B cell (primary cell): ENCODE data around the gene NLRX1. TPM values are rescaled to one million over a fixed set of nuclear protein-coding genes. Genes with fewer than 3 reads are reported as not detected.

Source experiments
- ATAC-seq: fragments of 200-7000 bp; cut with Tn5 transposase; one replicate; pipeline ENCODE4 v1.10.0; 2021; ENCODE audit warnings: low read depth, mild to moderate bottlenecking, moderate number of reproducible peaks, moderate library complexity
- CTCF ChIA-PET: fragments of 350-600 bp; sonication (Branson Sonifier 250); formaldehyde crosslinking; loops from one replicate; lab custom pipeline; 2021; ENCODE audit warnings: antibody characterized with exemption, inconsistent platforms; lab: Charles Lee
- POLR2A ChIA-PET: fragments of 350-600 bp; sonication (Branson Sonifier 250); formaldehyde crosslinking; loops from one replicate; lab custom pipeline; 2021; ENCODE audit warnings: antibody characterized with exemption; lab: Charles Lee
- DNase-seq: peaks from one replicate; pipeline ENCODE4 v3.0.0; 2013
- H2AFZ ChIP-seq: 2 replicates; pipeline ENCODE4 v1.6.1; 2012; ENCODE audit warnings: mild to moderate bottlenecking, low read depth, low read length; ENCODE audit not compliant: insufficient read depth, poor library complexity, severe bottlenecking
- H3K27ac ChIP-seq, 2 donors: 1 replicate in 1 of 2; 2 replicates in 1 of 2; pipeline ENCODE4 v1.5.1; 2012 to 2013; ENCODE audit warnings: low read length in 2 of 2, mild to moderate bottlenecking in 2 of 2, moderate library complexity in 1 of 2
- H3K27me3 ChIP-seq, 4 experiments: fragments of 200-600 bp in 1 of 4; sonication (generic) in 1 of 4; replicated peaks in 1 of 4; 1 replicate in 2 of 4; 2 replicates in 2 of 4; pipeline versions ENCODE4 v1.6.1 to v1.7.0; 2013 to 2016; ENCODE audit warnings: low read length in 3 of 4, mild to moderate bottlenecking in 2 of 4, mixed read lengths in 1 of 4, moderate library complexity in 1 of 4; ENCODE audit not compliant: insufficient read depth in 4 of 4, control insufficient read depth in 3 of 4; ENCODE audit errors: control extremely low read depth in 1 of 4
- H3K36me3 ChIP-seq, 2 experiments: replicated peaks in 1 of 2; 1 replicate in 1 of 2; 2 replicates in 1 of 2; pipeline versions ENCODE4 v1.6.1 to v1.7.1; 2013; ENCODE audit warnings: low read length in 1 of 2; ENCODE audit not compliant: insufficient read depth in 2 of 2, control insufficient read depth in 1 of 2; ENCODE audit errors: control extremely low read depth in 1 of 2, extremely low read depth in 1 of 2
- H3K4me1 ChIP-seq, 2 donors: fragments of 200-600 bp in 1 of 2; sonication (generic) in 1 of 2; 1 replicate in 1 of 2; 2 replicates in 1 of 2; pipeline versions ENCODE4 v1.5.1 to v1.6.1; 2013 to 2017; ENCODE audit warnings: low read length in 2 of 2; ENCODE audit not compliant: control insufficient read depth in 2 of 2, insufficient read depth in 2 of 2
- H3K4me2 ChIP-seq: replicated peaks from 2 replicates; pipeline ENCODE3; 2012; ENCODE audit warnings: mild to moderate bottlenecking, low read depth, low read length; ENCODE audit not compliant: poor library complexity, severe bottlenecking
- H3K4me3 ChIP-seq, 5 experiments: fragments of 200-600 bp in 1 of 5; sonication (generic) in 1 of 5; 1 replicate in 3 of 5; 2 replicates in 2 of 5; pipeline versions ENCODE4 v1.5.1 to v1.7.0; 2011 to 2016; ENCODE audit warnings: low read length in 4 of 5, mild to moderate bottlenecking in 4 of 5, low read depth in 2 of 5, control low read depth in 1 of 5, moderate library complexity in 1 of 5; ENCODE audit not compliant: insufficient read depth in 1 of 5; ENCODE audit errors: control extremely low read depth in 1 of 5, extremely low read depth in 1 of 5
- H3K79me2 ChIP-seq: fragments of 200-600 bp; sonication (generic); one replicate; pipeline ENCODE4 v1.6.0; 2016; ENCODE audit warnings: low read length; ENCODE audit not compliant: control insufficient read depth, insufficient read depth
- H3K9ac ChIP-seq: fragments of 200-600 bp; sonication (generic); 2 replicates; pipeline ENCODE4 v1.6.1; 2017; ENCODE audit warnings: mild to moderate bottlenecking, low read length, moderate library complexity
- H3K9me3 ChIP-seq, 3 donors: one replicate each; pipeline versions ENCODE4 v1.6.1 to v1.7.1; 2013; ENCODE audit warnings: low read length in 2 of 3; ENCODE audit not compliant: control insufficient read depth in 2 of 3, insufficient read depth in 1 of 3; ENCODE audit errors: control extremely low read depth in 1 of 3
- H4K20me1 ChIP-seq: 2 replicates; pipeline ENCODE4 v1.6.0; 2012; ENCODE audit warnings: mild to moderate bottlenecking, low read length; ENCODE audit not compliant: insufficient read depth, control insufficient read depth, poor library complexity, severe bottlenecking
- H3K27ac Mint-ChIP-seq: one replicate; pipeline ENCODE4 v1.8.0; 2021; ENCODE audit warnings: mixed read lengths
- H3K27me3 Mint-ChIP-seq: one replicate; pipeline ENCODE4 v1.8.0; 2021; ENCODE audit warnings: mixed read lengths
- H3K4me1 Mint-ChIP-seq: one replicate; pipeline ENCODE4 v1.8.0; 2021; ENCODE audit warnings: mixed read lengths
- H3K4me3 Mint-ChIP-seq: one replicate; pipeline ENCODE4 v1.8.0; 2021; ENCODE audit warnings: mixed read lengths
- H3K9me3 Mint-ChIP-seq: one replicate; pipeline ENCODE4 v1.8.0; 2022; ENCODE audit warnings: mixed read lengths; ENCODE audit not compliant: insufficient read depth
- CTCF ChIP-seq: fragments of 200-600 bp; IDR thresholded peaks from one replicate; pipeline ENCODE4 v1.8.0; 2022; ENCODE audit warnings: antibody characterized with exemption, mild to moderate bottlenecking
- EZH2 ChIP-seq: IDR thresholded peaks from 2 replicates; pipeline ENCODE4 v1.6.1; 2012; ENCODE audit warnings: borderline replicate concordance, low read depth, mild to moderate bottlenecking, moderate library complexity, low read length; ENCODE audit not compliant: insufficient read depth, poor library complexity, severe bottlenecking
- WGBS: methylation state at CpG from one replicate; pipeline ENCODE4 v1.1.5; 2013; ENCODE audit warnings: missing lambda C conversion rate; ENCODE audit not compliant: insufficient coverage; 5-methylcytosine and 5-hydroxymethylcytosine counted together
- intact Hi-C: fragments of 100-400 bp; cut with micrococcal nuclease; formaldehyde crosslinking; loops from one replicate; pipeline ENCODE4 v1.10.0; 2022
- polyA plus RNA-seq: library from polyadenylated mRNA; depleted of rRNA; stranded (reverse); fragments of >200 nt; gene quantifications from 2 replicates; pipeline ENCODE4 v1.2.3, GENCODE V29; 2012
- total RNA-seq, 2 donors: library from RNA; stranded (reverse); fragments of 120-200 nt in 1 of 2; gene quantifications; 1 replicate in 1 of 2; 2 replicates in 1 of 2; pipeline versions ENCODE4 v1.2.3 to v1.2.4, GENCODE V29; 2013 to 2022

Gene NLRX1
- total and polyA plus RNA-seq, 2 donors (not counting 1 experiment from before 2014, with no cell fraction given) = 6.3 to 10.4 TPM

GRCh38 chr11:119149786-119150275 lies 18.7 kb upstream of the NLRX1 start:
- H3K9ac ChIP-seq = peak overlapping the region; percentile 62
- H3K27ac Mint-ChIP-seq = no peak overlapping the region
- 21% methylated on average over 33 of the region's 33 CpGs for WGBS
- H3K27me3 Mint-ChIP-seq = peaks cover 68% of the 10 kb centered on the region
- H3K79me2 ChIP-seq = no peaks in the 10 kb centered on the region
- H3K4me1 ChIP-seq = peaks cover 13 to 23% of the 10 kb centered on the region in 2 donors
- no peak overlapping the region for H3K27ac ChIP-seq
- H3K4me3 ChIP-seq = peak overlapping the region in 4 of 5 experiments; percentile 19 to 64 (median 52)
- DNase-seq (no peak), ATAC-seq (no peak)
- H3K4me1 Mint-ChIP-seq = peaks cover 16% of the 10 kb centered on the region
- H3K36me3 ChIP-seq = no peaks in the 10 kb centered on the region
- peaks cover 0 to 4% (median 0%) of the 10 kb centered on the region in 3 donors for H3K9me3 ChIP-seq
- TF ChIP-seq EZH2 (no peak), CTCF (no peak)
- intact Hi-C loops = no loop called here
- peak overlapping the region; percentile 99 for H3K4me2 ChIP-seq
- no peaks in the 10 kb centered on the region for H3K9me3 Mint-ChIP-seq
- H3K4me3 Mint-ChIP-seq = peak overlapping the region; percentile 72
- no peaks in the 10 kb centered on the region for H4K20me1 ChIP-seq
- peaks cover 0 to 69% (median 32%) of the 10 kb centered on the region in 4 experiments for H3K27me3 ChIP-seq
- ChIA-PET CTCF (no interaction called here), POLR2A (interaction anchor here (0.6 kb wide), 1 partner anchor 501 kb away, joined by 3 read pairs; no protein-coding TSS in a partner anchor)
- H2AFZ ChIP-seq = peak overlapping the region; percentile 89

- H3K4me3 Mint-ChIP-seq = no peak overlapping the region
- Histone ChIP-seq H3K4me2 (no peak overlapping the region), H3K4me1 (peaks cover 13 to 23% of the 10 kb centered on the region in 2 donors), H2AFZ (no peak overlapping the region), H3K9me3 (peaks cover 0 to 4% (median 0%) of the 10 kb centered on the region in 3 donors), H3K4me3 (no peak overlapping the region), H4K20me1 (no peaks in the 10 kb centered on the region), H3K79me2 (no peaks in the 10 kb centered on the region), H3K9ac (no peak overlapping the region), H3K36me3 (no peaks in the 10 kb centered on the region), H3K27me3 (peaks cover 0 to 61% (median 24%) of the 10 kb centered on the region in 4 experiments), H3K27ac (no peak overlapping the region)
- intact Hi-C loops = no loop called here
- H3K27ac Mint-ChIP-seq = no peak overlapping the region
- no peak for ATAC-seq
- no peak for TF ChIP-seq CTCF
- no peak for TF ChIP-seq EZH2
- WGBS = 79% methylated on average over 5 of the region's 9 CpGs
- POLR2A ChIA-PET = no interaction called here
- CTCF ChIA-PET = no interaction called here
- H3K27me3 Mint-ChIP-seq = peaks cover 63% of the 10 kb centered on the region
- DNase-seq = no peak
- H3K4me1 Mint-ChIP-seq = peaks cover 19% of the 10 kb centered on the region
- H3K9me3 Mint-ChIP-seq = no peaks in the 10 kb centered on the region
Measured at GRCh38 chr11:119152043-119152442, 16.5 kb upstream of the NLRX1 start.
